OCI-M2 (cell line): ENCODE measurements around the gene CDC42BPB.

Experiments
- DNase-seq: peaks from one replicate; lab custom pipeline; 2025; ENCODE audit not compliant: unreplicated experiment; lab: John Stamatoyannopoulos, UW

CDC42BPB gene

GRCh38 chr14:102915292-102916110 is 141.8 kb downstream of the CDC42BPB start:
- DNase-seq = no peak

- no peak for DNase-seq
These were observed 142.7 kb downstream of the CDC42BPB start for GRCh38 chr14:102914474-102915291.

GRCh38 chr14:102913341-102914211 is 143.8 kb downstream of the CDC42BPB start:
- DNase-seq = no peak

GRCh38 chr14:102911991-102912761 is 145.2 kb downstream of the CDC42BPB start:
- DNase-seq = no peak

- DNase-seq = no peak
These were observed 145.8 kb downstream of the CDC42BPB start for GRCh38 chr14:102911541-102911951.

- DNase-seq = no peak
These were observed 146.9 kb downstream of the CDC42BPB start for GRCh38 chr14:102910442-102910841.

- DNase-seq = no peak
These were observed 147.4 kb downstream of the CDC42BPB start for GRCh38 chr14:102909911-102910310.

GRCh38 chr14:102909462-102909861 is 147.9 kb downstream of the CDC42BPB start:
- no peak for DNase-seq

GRCh38 chr14:102908766-102909455 is 148.4 kb downstream of the CDC42BPB start:
- no peak for DNase-seq

- no peak for DNase-seq
These were observed 149.2 kb downstream of the CDC42BPB start for GRCh38 chr14:102907980-102908730.

- DNase-seq = no peak
These were observed 150.0 kb downstream of the CDC42BPB start for GRCh38 chr14:102907303-102907844.

GRCh38 chr14:102906616-102907302 is 150.6 kb downstream of the CDC42BPB start:
- no peak for DNase-seq

- DNase-seq = no peak
These were observed 151.9 kb downstream of the CDC42BPB start for GRCh38 chr14:102905116-102906108.

- no peak for DNase-seq
These were observed 153.3 kb downstream of the CDC42BPB start for GRCh38 chr14:102903889-102904512.

GRCh38 chr14:102903248-102903888 is 154.0 kb downstream of the CDC42BPB start:
- no peak for DNase-seq
